ENCODE data around the gene EVC.

Gene EVC

GRCh38 chr4:5799406-5799805 lies 88.4 kb downstream of the EVC start:
- Histone ChIP-seq H3K79me1 (ENCODE audit: low read length) (no peaks in the 10 kb centered on the region), H3K4ac (ENCODE audit: low read depth, low read length) (no peak overlapping the region), H3K36me3 (ENCODE audit: control insufficient read depth, insufficient read depth, low read length) (peaks cover 2% of the 10 kb centered on the region), H3K4me1 (ENCODE audit: control insufficient read depth, low read depth, low read length) (no peaks in the 10 kb centered on the region), H2AK5ac (ENCODE audit: low read length) (no peak overlapping the region), H2BK120ac (ENCODE audit: low read depth, low read length) (no peak overlapping the region), H3K4me3 (ENCODE audit: low read length) (no peak overlapping the region), H4K5ac (ENCODE audit: low read length) (no peak overlapping the region), H2BK5ac (ENCODE audit: low read length) (no peak overlapping the region), H3K9ac (ENCODE audit: low read length) (no peak overlapping the region), H3K27me3 (ENCODE audit: insufficient read depth, low read length, poor library complexity) (no peaks in the 10 kb centered on the region), H4K8ac (ENCODE audit: low read depth, low read length) (no peak overlapping the region), H3K4me2 (ENCODE audit: low read length) (no peak overlapping the region), H2BK15ac (replicated peaks; ENCODE audit: low read depth) (no peak overlapping the region), H3K23ac (ENCODE audit: low read length) (no peak overlapping the region), H3K79me2 (ENCODE audit: control insufficient read depth, insufficient read depth, low read length) (no peaks in the 10 kb centered on the region), H3K56ac (ENCODE audit: low read length) (no peak overlapping the region), H3K18ac (ENCODE audit: low read length) (no peak overlapping the region), H3K27ac (ENCODE audit: low read depth, low read length) (no peak overlapping the region)
- no CpG with 5 or more reads among the region's 11 CpGs for WGBS (ENCODE audit: extremely low coverage, insufficient coverage, low lambda C conversion rate)
- no peak for DNase-seq

GRCh38 chr4:5800496-5800895 lies 89.5 kb downstream of the EVC start:
- Histone ChIP-seq H3K4me1 (ENCODE audit: control insufficient read depth, low read depth, low read length) (no peaks in the 10 kb centered on the region), H3K79me1 (ENCODE audit: low read length) (no peaks in the 10 kb centered on the region), H3K79me2 (ENCODE audit: control insufficient read depth, insufficient read depth, low read length) (no peaks in the 10 kb centered on the region), H3K23ac (ENCODE audit: low read length) (no peak overlapping the region), H3K4me2 (ENCODE audit: low read length) (no peak overlapping the region), H3K9ac (ENCODE audit: low read length) (no peak overlapping the region), H3K56ac (ENCODE audit: low read length) (no peak overlapping the region), H2BK15ac (replicated peaks; ENCODE audit: low read depth) (no peak overlapping the region), H3K18ac (ENCODE audit: low read length) (no peak overlapping the region), H3K36me3 (ENCODE audit: control insufficient read depth, insufficient read depth, low read length) (peaks cover 2% of the 10 kb centered on the region), H3K27ac (ENCODE audit: low read depth, low read length) (no peak overlapping the region), H3K27me3 (ENCODE audit: insufficient read depth, low read length, poor library complexity) (no peaks in the 10 kb centered on the region), H2BK120ac (ENCODE audit: low read depth, low read length) (no peak overlapping the region), H2AK5ac (ENCODE audit: low read length) (no peak overlapping the region), H4K8ac (ENCODE audit: low read depth, low read length) (no peak overlapping the region), H3K4me3 (ENCODE audit: low read length) (no peak overlapping the region), H4K5ac (ENCODE audit: low read length) (no peak overlapping the region), H2BK5ac (ENCODE audit: low read length) (no peak overlapping the region), H3K4ac (ENCODE audit: low read depth, low read length) (no peak overlapping the region)
- no peak for DNase-seq
- no CpG with 5 or more reads among the region's 10 CpGs for WGBS (ENCODE audit: extremely low coverage, insufficient coverage, low lambda C conversion rate)

DNA sequence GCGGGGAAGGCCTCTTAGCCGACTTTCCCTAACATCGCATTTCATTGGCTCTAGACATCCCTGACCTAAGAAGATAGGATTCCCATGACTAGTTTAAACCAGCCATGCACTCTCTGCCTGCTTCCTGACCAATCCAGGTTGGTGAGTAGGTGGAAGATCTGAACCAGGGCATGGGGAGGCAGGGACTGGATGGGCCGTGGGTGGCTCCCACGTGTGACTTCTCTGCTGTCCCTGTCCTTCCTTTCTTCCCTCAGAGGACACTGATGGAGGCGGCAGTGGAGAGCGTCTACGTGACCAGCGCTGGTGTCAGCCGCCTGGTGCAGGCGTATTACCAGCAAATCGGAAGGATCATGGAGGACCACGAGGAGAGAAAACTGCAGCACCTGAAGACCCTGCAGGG lies 90.7 kb downstream of the EVC start:
- Histone ChIP-seq H4K5ac (ENCODE audit: low read length) (no peak overlapping the region), H2BK15ac (replicated peaks; ENCODE audit: low read depth) (no peak overlapping the region), H3K27ac (ENCODE audit: low read depth, low read length) (no peak overlapping the region), H3K4me2 (ENCODE audit: low read length) (no peak overlapping the region), H3K56ac (ENCODE audit: low read length) (no peak overlapping the region), H2AK5ac (ENCODE audit: low read length) (no peak overlapping the region), H3K4me1 (ENCODE audit: control insufficient read depth, low read depth, low read length) (no peaks in the 10 kb centered on the region), H3K23ac (ENCODE audit: low read length) (no peak overlapping the region), H3K79me1 (ENCODE audit: low read length) (no peaks in the 10 kb centered on the region), H3K4ac (ENCODE audit: low read depth, low read length) (no peak overlapping the region), H3K79me2 (ENCODE audit: control insufficient read depth, insufficient read depth, low read length) (no peaks in the 10 kb centered on the region), H3K36me3 (ENCODE audit: control insufficient read depth, insufficient read depth, low read length) (peaks cover 2% of the 10 kb centered on the region), H2BK5ac (ENCODE audit: low read length) (no peak overlapping the region), H3K9ac (ENCODE audit: low read length) (no peak overlapping the region), H3K18ac (ENCODE audit: low read length) (no peak overlapping the region), H3K27me3 (ENCODE audit: insufficient read depth, low read length, poor library complexity) (no peaks in the 10 kb centered on the region), H2BK120ac (ENCODE audit: low read depth, low read length) (no peak overlapping the region), H4K8ac (ENCODE audit: low read depth, low read length) (no peak overlapping the region), H3K4me3 (ENCODE audit: low read length) (no peak overlapping the region)
- WGBS (ENCODE audit: extremely low coverage, insufficient coverage, low lambda C conversion rate): no CpG with 5 or more reads among the region's 13 CpGs
- no peak for DNase-seq

GRCh38 chr4:5802565-5802964 lies 91.6 kb downstream of the EVC start:
- no peak overlapping the region for H3K4me2 ChIP-seq (ENCODE audit: low read length)
- H3K4ac ChIP-seq (ENCODE audit: low read depth, low read length): no peak overlapping the region
- H3K27ac ChIP-seq (ENCODE audit: low read depth, low read length): no peak overlapping the region
- H2BK120ac ChIP-seq (ENCODE audit: low read depth, low read length): no peak overlapping the region
- H4K5ac ChIP-seq (ENCODE audit: low read length): no peak overlapping the region
- no peak overlapping the region for H3K4me3 ChIP-seq (ENCODE audit: low read length)
- no peak overlapping the region for H3K9ac ChIP-seq (ENCODE audit: low read length)
- H3K79me2 ChIP-seq (ENCODE audit: control insufficient read depth, insufficient read depth, low read length): no peaks in the 10 kb centered on the region
- H3K23ac ChIP-seq (ENCODE audit: low read length): no peak overlapping the region
- no peaks in the 10 kb centered on the region for H3K79me1 ChIP-seq (ENCODE audit: low read length)
- no peak overlapping the region for H3K56ac ChIP-seq (ENCODE audit: low read length)
- no peak overlapping the region for H2BK15ac ChIP-seq (replicated peaks; ENCODE audit: low read depth)
- H2AK5ac ChIP-seq (ENCODE audit: low read length): no peak overlapping the region
- H3K36me3 ChIP-seq (ENCODE audit: control insufficient read depth, insufficient read depth, low read length): peaks cover 2% of the 10 kb centered on the region
- WGBS (ENCODE audit: extremely low coverage, insufficient coverage, low lambda C conversion rate): no CpG with 5 or more reads among the region's 12 CpGs
- no peaks in the 10 kb centered on the region for H3K4me1 ChIP-seq (ENCODE audit: control insufficient read depth, low read depth, low read length)
- H4K8ac ChIP-seq (ENCODE audit: low read depth, low read length): no peak overlapping the region
- H3K18ac ChIP-seq (ENCODE audit: low read length): no peak overlapping the region
- no peak overlapping the region for H2BK5ac ChIP-seq (ENCODE audit: low read length)
- no peaks in the 10 kb centered on the region for H3K27me3 ChIP-seq (ENCODE audit: insufficient read depth, low read length, poor library complexity)
- DNase-seq: no peak

DNA sequence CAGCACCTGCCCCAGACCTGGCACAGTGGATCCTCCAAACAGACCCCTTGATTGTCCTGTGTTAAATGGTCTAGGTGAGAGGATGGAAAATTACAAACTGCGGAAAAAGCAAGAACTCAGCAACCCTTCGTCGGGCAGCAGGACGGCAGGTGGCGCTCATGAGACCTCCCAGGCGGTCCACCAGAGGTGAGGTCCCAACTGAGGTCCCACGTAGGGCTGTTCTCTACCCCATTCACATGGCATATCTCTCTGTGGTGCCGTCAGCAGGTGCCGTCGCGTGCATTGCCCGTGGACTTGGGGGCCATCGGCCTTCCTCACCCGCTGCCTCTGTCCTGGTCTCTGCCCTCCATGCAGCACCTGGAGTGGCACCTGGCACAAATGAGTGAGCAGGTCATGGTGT lies 93.7 kb downstream of the EVC start:
- Histone ChIP-seq H3K9ac (ENCODE audit: low read length) (no peak overlapping the region), H2BK120ac (ENCODE audit: low read depth, low read length) (no peak overlapping the region), H2BK5ac (ENCODE audit: low read length) (no peak overlapping the region), H2BK15ac (replicated peaks; ENCODE audit: low read depth) (no peak overlapping the region), H3K4me3 (ENCODE audit: low read length) (no peak overlapping the region), H3K36me3 (ENCODE audit: control insufficient read depth, insufficient read depth, low read length) (peaks cover 6% of the 10 kb centered on the region), H3K27me3 (ENCODE audit: insufficient read depth, low read length, poor library complexity) (no peaks in the 10 kb centered on the region), H4K5ac (ENCODE audit: low read length) (no peak overlapping the region), H3K56ac (ENCODE audit: low read length) (no peak overlapping the region), H3K4me2 (ENCODE audit: low read length) (no peak overlapping the region), H3K23ac (ENCODE audit: low read length) (no peak overlapping the region), H3K4me1 (ENCODE audit: control insufficient read depth, low read depth, low read length) (no peaks in the 10 kb centered on the region), H3K4ac (ENCODE audit: low read depth, low read length) (no peak overlapping the region), H4K8ac (ENCODE audit: low read depth, low read length) (no peak overlapping the region), H3K79me1 (ENCODE audit: low read length) (no peaks in the 10 kb centered on the region), H2AK5ac (ENCODE audit: low read length) (no peak overlapping the region), H3K79me2 (ENCODE audit: control insufficient read depth, insufficient read depth, low read length) (no peaks in the 10 kb centered on the region), H3K27ac (ENCODE audit: low read depth, low read length) (no peak overlapping the region), H3K18ac (ENCODE audit: low read length) (no peak overlapping the region)
- WGBS (ENCODE audit: extremely low coverage, insufficient coverage, low lambda C conversion rate): no CpG with 5 or more reads among the region's 14 CpGs
- DNase-seq: no peak

DNA sequence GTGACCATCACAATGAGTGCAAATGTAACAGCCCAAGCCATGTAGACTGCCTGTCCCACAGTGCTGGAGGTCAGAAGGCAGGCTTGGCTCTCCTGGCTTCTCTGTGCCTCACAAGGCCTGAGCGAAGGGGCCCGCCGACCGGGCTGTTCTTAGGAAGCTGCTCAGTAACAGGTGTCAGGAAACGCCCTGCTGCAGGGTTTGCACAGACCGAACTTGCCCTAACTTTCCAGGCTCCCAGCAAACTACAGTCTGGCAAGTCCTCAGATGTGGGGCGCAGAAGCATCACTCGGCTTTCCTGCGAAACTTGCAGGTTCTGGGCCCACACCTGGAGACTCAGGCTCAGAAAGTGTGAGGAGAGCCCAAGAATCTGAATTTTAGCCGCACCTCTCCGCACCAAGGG lies 94.3 kb downstream of the EVC start:
- no peak overlapping the region for H2BK120ac ChIP-seq (ENCODE audit: low read depth, low read length)
- no CpG with 5 or more reads among the region's 11 CpGs for WGBS (ENCODE audit: extremely low coverage, insufficient coverage, low lambda C conversion rate)
- H2BK5ac ChIP-seq (ENCODE audit: low read length): no peak overlapping the region
- no peak overlapping the region for H3K4me3 ChIP-seq (ENCODE audit: low read length)
- no peaks in the 10 kb centered on the region for H3K27me3 ChIP-seq (ENCODE audit: insufficient read depth, low read length, poor library complexity)
- H3K36me3 ChIP-seq (ENCODE audit: control insufficient read depth, insufficient read depth, low read length): peaks cover 6% of the 10 kb centered on the region
- no peak overlapping the region for H3K4me2 ChIP-seq (ENCODE audit: low read length)
- H3K4me1 ChIP-seq (ENCODE audit: control insufficient read depth, low read depth, low read length): no peaks in the 10 kb centered on the region
- H3K79me2 ChIP-seq (ENCODE audit: control insufficient read depth, insufficient read depth, low read length): no peaks in the 10 kb centered on the region
- H3K23ac ChIP-seq (ENCODE audit: low read length): no peak overlapping the region
- no peak overlapping the region for H2AK5ac ChIP-seq (ENCODE audit: low read length)
- H3K9ac ChIP-seq (ENCODE audit: low read length): no peak overlapping the region
- H3K27ac ChIP-seq (ENCODE audit: low read depth, low read length): no peak overlapping the region
- H2BK15ac ChIP-seq (replicated peaks; ENCODE audit: low read depth): no peak overlapping the region
- no peak for DNase-seq
- no peak overlapping the region for H3K56ac ChIP-seq (ENCODE audit: low read length)
- H3K18ac ChIP-seq (ENCODE audit: low read length): no peak overlapping the region
- no peak overlapping the region for H4K5ac ChIP-seq (ENCODE audit: low read length)
- H3K79me1 ChIP-seq (ENCODE audit: low read length): no peaks in the 10 kb centered on the region
- H4K8ac ChIP-seq (ENCODE audit: low read depth, low read length): no peak overlapping the region
- no peak overlapping the region for H3K4ac ChIP-seq (ENCODE audit: low read depth, low read length)
